Endothelial cell of umbilical vein (primary cell): ENCODE data around the gene SMG1.
"Not testable (repeated sequence)": the region's sequence is repeated elsewhere in the genome, so short reads cannot be mapped to it uniquely, and the experiment has no call there.

Experiments used
- EZH2 ChIP-seq: IDR thresholded peaks from 2 replicates; pipeline ENCODE4 v1.6.1; 2012; ENCODE audit warnings: borderline replicate concordance, low read depth, mild to moderate bottlenecking, moderate library complexity, low read length, inconsistent platforms; ENCODE audit not compliant: severe bottlenecking
- FOS ChIP-seq: IDR thresholded peaks from 2 replicates; pipeline ENCODE4 v1.6.1; 2011; ENCODE audit warnings: mild to moderate bottlenecking, low read length, moderate library complexity, borderline replicate concordance; ENCODE audit not compliant: insufficient read depth
- JUN ChIP-seq: IDR thresholded peaks from 2 replicates; pipeline ENCODE4 v1.6.1; 2011; ENCODE audit warnings: borderline replicate concordance, low read depth; ENCODE audit not compliant: insufficient read length, insufficient read depth
- POLR2A ChIP-seq: IDR thresholded peaks from 2 replicates; pipeline ENCODE4 v1.6.1; 2012; ENCODE audit warnings: low read depth, mild to moderate bottlenecking, control low read depth, low read length
- POLR2AphosphoS5 ChIP-seq: IDR thresholded peaks from 2 replicates; pipeline ENCODE4 v1.6.1; 2012; ENCODE audit warnings: low read depth, mild to moderate bottlenecking, control low read depth, low read length, moderate library complexity; ENCODE audit not compliant: insufficient read depth
- TF ChIP-seq, protein P1 (sequence below), 2 donors: IDR thresholded peaks; 1 replicate in 1 of 2; 2 replicates in 1 of 2; pipeline ENCODE4 v1.5.1; 2011; ENCODE audit warnings: low read length in 2 of 2, mild to moderate bottlenecking in 2 of 2, moderate library complexity in 2 of 2, control low read depth in 1 of 2, inconsistent platforms in 1 of 2, low read depth in 1 of 2; ENCODE audit not compliant: insufficient read depth in 1 of 2; ENCODE audit errors: extremely low read depth in 1 of 2
- TF ChIP-seq, protein P2 (sequence below): IDR thresholded peaks from 2 replicates; pipeline ENCODE4 v1.6.1; 2011; ENCODE audit not compliant: insufficient read depth, insufficient read length

DNA sequence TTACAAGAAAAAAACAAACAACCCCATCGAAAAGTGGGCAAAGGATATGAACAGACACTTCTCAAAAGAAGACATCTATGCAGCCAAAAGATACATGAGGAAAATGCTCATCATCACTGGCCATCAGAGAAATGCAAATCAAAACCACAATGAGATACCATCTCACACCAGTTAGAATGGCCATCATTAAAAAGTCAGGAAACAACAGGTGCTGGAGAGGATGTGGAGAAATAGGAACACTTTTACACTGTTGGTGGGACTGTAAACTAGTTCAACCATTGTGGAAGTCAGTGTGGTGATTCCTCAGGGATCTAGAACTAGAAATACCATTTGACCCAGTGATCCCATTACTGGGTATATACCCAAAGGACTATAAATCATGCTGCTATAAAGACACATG lies 148.5 kb downstream of the SMG1 start:
- TF ChIP-seq, protein P1, sequence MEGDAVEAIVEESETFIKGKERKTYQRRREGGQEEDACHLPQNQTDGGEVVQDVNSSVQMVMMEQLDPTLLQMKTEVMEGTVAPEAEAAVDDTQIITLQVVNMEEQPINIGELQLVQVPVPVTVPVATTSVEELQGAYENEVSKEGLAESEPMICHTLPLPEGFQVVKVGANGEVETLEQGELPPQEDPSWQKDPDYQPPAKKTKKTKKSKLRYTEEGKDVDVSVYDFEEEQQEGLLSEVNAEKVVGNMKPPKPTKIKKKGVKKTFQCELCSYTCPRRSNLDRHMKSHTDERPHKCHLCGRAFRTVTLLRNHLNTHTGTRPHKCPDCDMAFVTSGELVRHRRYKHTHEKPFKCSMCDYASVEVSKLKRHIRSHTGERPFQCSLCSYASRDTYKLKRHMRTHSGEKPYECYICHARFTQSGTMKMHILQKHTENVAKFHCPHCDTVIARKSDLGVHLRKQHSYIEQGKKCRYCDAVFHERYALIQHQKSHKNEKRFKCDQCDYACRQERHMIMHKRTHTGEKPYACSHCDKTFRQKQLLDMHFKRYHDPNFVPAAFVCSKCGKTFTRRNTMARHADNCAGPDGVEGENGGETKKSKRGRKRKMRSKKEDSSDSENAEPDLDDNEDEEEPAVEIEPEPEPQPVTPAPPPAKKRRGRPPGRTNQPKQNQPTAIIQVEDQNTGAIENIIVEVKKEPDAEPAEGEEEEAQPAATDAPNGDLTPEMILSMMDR (IDR thresholded peaks at IDR 0.05; ENCODE audit: extremely low read depth in 1 of 2, insufficient read depth in 1 of 2, low read depth in 1 of 2, low read length in 2 of 2), result not testable (repeated sequence)
- TF ChIP-seq EZH2, JUN, POLR2AphosphoS5, POLR2A, FOS: not testable (repeated sequence)
- TF ChIP-seq, protein P2, sequence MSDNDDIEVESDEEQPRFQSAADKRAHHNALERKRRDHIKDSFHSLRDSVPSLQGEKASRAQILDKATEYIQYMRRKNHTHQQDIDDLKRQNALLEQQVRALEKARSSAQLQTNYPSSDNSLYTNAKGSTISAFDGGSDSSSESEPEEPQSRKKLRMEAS, result not testable (repeated sequence)
